GM18498 (cell line): ENCODE results near the gene KRTAP4-12.
"Not testable (repeated sequence)": the region's sequence is repeated elsewhere in the genome, so short reads cannot be mapped to it uniquely, and the experiment has no call there.

ENCODE experiments used
- ATAC-seq: cut with Tn5 transposase; IDR thresholded peaks from one replicate; pipeline ENCODE4 v1.9.1; 2021; ENCODE audit warnings: mild to moderate bottlenecking, moderate library complexity; ENCODE audit not compliant: unreplicated experiment

Gene KRTAP4-12

DNA sequence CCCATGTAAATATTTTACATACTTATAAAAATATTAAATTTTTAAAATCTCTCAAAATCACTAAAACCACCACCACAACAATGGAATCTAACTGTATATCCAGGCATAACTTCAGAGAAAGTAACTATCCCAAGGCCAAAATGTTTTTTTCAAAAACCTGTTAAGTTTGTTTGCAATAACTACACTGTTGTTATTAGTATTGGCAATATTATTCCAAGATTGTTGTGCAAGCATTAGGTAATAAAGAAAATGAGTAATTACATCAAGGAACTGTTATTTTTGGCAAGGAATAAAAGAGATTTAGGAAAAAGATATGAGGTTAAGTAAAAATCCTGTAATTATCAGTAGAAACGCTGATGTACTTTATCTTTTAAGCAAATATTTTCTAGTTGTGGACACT lies 3.4 kb upstream of the KRTAP4-12 start:
- no peak for ATAC-seq

- ATAC-seq = no peak
Measured at GRCh38 chr17:41126412-41126811, 2.4 kb upstream of the KRTAP4-12 start.

GRCh38 chr17:41125064-41125463 lies 1.1 kb upstream of the KRTAP4-12 start:
- ATAC-seq = no peak

DNA sequence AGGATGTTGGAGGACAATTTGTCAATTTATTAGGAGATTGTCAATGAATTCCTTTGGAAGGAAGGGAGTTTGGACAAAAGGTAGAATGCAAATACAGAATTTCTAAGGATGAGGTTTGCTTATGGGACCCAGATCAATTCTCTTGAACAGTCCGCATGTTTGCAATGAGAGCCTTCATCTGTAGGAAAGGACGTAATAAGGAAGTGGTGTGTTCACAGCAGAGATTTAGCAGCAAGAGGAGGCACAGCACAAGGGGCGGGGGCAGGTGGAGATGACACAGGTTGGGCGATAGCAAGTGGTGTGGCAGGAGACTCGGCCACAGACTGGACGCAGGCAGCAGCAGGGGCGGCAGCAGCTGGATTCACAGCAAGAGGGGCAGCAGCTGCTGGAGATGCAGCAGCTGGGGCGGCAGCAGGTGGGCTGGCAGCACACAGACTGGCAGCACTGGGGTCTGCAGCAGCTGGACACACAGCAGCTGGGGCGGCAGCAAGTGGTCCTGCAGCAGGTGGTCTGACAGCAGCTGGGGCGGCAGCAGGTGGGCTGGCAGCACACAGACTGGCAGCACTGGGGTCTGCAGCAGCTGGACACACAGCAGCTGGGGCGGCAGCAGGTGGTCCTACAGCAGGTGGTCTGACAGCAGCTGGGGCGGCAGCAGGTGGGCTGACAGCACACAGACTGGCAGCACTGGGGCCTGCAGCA lies 541 bp downstream of the KRTAP4-12 start:
- ATAC-seq = not testable (repeated sequence)

GRCh38 chr17:41121742-41122141 lies 2.2 kb downstream of the KRTAP4-12 start:
- ATAC-seq = no peak

- ATAC-seq = not testable (repeated sequence)
Measured at GRCh38 chr17:41119696-41120690, 4.0 kb downstream of the KRTAP4-12 start.

GRCh38 chr17:41118721-41119120 lies 5.3 kb downstream of the KRTAP4-12 start:
- ATAC-seq = no peak

DNA sequence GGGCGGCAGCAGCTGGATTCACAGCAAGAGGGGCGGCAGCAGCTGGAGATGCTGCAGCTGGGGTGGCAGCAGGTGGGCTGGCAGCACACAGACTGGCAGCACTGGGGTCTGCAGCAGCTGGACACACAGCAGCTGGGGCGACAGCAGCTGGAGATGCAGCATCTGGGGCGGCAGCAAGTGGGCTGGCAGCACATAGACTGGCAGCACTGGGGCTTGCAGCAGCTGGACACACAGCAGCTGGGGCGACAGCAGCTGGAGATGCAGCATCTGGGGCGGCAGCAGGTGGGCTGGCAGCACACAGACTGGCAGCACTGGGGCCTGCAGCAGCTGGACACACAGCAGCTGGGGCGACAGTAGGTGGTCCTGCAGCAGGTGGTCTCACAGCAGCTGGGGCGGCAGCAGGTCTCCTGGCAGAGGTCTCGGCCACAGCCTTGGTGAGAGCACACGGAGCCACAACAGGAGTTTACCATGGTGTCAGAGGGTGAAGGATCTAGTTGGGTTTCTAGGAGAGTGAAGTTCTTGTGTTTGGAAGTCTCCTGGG lies 6.1 kb downstream of the KRTAP4-12 start, which contains the start of gene KRTAP4-11:
KRTAP4-11 (minus strand) TSS at position 528 of the 541 bp plus-strand sequence; CDS start at position 470, 58 bp downstream.
- ATAC-seq = not testable (repeated sequence)

DNA sequence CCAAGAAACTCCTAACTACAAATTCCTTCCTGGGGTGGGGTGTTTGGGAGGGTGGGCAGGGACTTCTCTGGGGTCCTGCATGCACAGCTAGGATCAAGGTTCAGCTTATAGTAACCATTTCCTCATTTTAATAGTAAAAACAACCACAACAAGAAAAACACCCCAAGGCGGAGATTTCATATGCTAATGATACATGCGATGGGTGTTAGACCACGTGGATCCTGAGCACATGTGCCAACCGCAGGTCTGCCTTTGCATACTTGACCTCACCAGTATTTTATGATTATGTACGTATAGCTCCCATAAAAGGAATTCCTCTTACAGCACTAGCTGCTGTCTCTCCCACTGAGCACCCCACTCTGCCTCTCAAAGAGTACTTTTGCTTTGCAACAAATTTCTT lies 7.7 kb downstream of the KRTAP4-12 start:
- ATAC-seq = no peak

DNA sequence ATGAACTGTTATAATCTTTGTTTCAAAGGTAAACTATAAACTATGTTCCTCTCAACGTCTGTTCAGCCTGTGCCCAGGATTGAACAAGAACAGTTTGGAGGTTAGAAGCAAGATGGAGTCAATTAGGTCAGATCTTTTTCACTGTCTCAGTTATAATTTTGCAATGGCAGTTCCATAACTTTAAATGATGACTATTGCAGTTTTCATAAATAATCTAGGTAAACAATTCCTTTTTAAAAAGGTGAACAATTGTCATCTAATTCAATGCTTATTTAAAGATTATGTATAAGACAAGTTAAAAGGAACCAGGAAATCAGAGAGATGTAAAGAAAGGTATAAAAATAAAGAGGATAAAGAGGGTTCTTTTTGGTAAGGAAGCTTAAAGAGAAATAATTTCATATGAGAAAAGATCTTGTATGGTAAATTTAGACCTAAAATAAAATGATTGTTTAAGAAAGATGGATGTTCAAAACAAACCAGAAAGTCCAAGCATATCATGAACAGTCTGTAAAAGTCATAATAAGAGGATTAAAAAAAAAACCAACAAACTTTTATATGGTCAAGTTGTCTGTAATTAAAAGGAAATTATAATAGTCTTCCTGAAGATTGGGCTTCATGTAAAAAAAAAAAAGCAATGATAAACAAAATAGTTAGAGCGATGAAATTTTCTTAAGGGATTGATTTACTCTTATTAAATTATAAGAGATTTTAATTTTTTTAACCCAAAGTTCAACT lies 12.7 kb downstream of the KRTAP4-12 start:
- ATAC-seq = no peak

GRCh38 chr17:41108728-41109386 lies 15.1 kb downstream of the KRTAP4-12 start:
- not testable (repeated sequence) for ATAC-seq

DNA sequence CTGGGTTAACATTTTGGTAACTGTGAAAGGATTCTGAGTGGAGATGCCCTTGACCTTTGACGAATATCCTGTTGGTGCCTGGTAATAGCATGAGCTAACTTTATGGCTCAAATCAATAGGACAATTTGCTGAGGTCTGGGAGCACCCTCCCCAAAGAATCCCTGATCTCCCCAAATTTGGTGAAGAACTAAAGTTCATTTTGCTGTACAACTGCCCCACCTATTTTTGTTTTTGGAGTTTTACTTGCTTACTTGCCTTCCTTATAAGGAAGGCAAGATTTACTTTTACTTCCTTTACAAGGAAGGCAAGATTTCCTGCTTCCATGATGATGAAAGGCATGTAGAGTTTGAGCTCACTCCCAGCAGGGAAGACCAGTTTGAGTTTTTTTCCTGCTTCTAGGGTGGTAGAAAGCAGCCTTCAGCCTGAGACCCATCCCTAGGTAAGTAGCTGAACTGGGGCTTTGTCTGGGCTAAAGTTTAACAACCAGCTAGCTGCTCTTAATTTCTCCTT lies 16.0 kb downstream of the KRTAP4-12 start:
- no peak for ATAC-seq

DNA sequence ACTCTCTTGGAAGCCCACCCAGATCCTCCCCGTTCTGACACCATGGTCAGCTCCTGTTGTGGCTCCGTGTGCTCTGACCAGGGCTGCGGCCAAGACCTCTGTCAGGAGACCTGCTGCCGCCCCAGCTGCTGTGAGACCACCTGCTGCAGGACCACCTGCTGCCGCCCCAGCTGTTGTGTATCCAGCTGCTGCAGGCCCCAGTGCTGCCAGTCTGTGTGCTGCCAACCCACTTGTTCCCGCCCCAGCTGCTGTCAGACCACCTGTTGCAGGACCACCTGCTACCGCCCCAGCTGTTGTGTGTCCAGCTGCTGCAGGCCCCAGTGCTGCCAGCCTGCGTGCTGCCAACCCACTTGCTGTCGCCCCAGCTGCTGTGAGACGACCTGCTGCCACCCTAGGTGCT lies 18.6 kb downstream of the KRTAP4-12 start, which contains the start of gene KRTAP4-9:
KRTAP4-9 (plus strand) TSS at position 43 of the 400 bp plus-strand sequence; CDS start at position 43, 0 bp downstream.
- not testable (repeated sequence) for ATAC-seq

- ATAC-seq = not testable (repeated sequence)
Measured at GRCh38 chr17:41104386-41105038, 19.5 kb downstream of the KRTAP4-12 start.

DNA sequence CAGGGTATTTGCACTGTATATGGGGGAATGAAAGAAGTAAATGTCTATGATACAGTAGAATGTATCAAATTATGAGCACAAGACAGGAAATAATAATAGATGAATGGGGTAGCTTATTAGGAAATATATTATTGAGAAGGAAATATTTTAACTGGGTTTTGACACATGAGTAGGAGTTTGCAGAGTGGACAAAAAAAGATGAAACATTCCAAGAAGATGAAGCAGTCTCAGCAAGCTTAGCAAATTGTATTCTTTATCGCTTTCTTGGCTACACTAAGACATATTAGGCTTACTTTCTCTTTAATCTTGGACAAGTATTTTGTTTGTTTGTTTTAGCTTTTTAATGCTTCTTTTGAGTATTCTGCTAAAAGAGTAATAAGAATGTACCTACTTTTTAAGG lies 20.1 kb downstream of the KRTAP4-12 start:
- no peak for ATAC-seq

GRCh38 chr17:41101586-41102259 lies 22.3 kb downstream of the KRTAP4-12 start, which contains the start of gene KRTAP4-16:
Gene KRTAP4-16, minus strand, starts transcription at chr17:41102209. Its CDS starts 0 bp downstream, at chr17:41102209.
- ATAC-seq = no peak

- not testable (repeated sequence) for ATAC-seq
Measured at GRCh38 chr17:41099682-41100480, 24.1 kb downstream of the KRTAP4-12 start.

DNA sequence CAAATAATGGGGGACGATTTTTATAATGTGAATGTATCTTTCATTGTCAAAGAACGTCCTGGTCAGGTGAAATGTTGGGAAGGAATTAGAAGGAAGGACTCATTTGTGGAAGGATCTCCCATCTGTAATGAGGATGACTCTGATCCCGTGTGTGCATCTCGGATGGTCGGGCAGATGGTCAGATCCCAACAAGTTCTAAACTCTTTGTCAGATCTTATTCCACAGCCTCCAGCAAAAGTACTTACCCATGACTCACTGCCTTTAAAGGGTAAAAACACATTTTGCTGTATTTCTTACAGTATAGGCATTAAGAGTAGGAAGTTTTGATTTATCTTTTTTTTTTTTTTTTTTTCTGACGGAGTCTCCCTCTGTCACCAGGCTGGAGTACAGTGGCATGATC lies 25.5 kb downstream of the KRTAP4-12 start:
- no peak for ATAC-seq
